Measurements from ENCODE around the gene RXFP4.

The RXFP4 gene

GRCh38 chr1:155975375-155976061, 34.1 kb downstream of the RXFP4 start:
- TF ChIP-seq CTCF (IDR thresholded peaks at IDR 0.05; ENCODE audit: low read depth, low read length): no peak
- DNase-seq (ENCODE audit: extremely low read depth, low read depth): no peak

- no peak for TF ChIP-seq CTCF (IDR thresholded peaks at IDR 0.05; ENCODE audit: low read depth, low read length)
- peak; percentile 59 for DNase-seq (ENCODE audit: extremely low read depth, low read depth)
Measured at GRCh38 chr1:155976062-155976912, 34.8 kb downstream of the RXFP4 start.

- DNase-seq (ENCODE audit: extremely low read depth, low read depth): no peak
- no peak for TF ChIP-seq CTCF (IDR thresholded peaks at IDR 0.05; ENCODE audit: low read depth, low read length)
Measured at GRCh38 chr1:155976913-155977689, 35.7 kb downstream of the RXFP4 start.

- no peak for TF ChIP-seq CTCF (IDR thresholded peaks at IDR 0.05; ENCODE audit: low read depth, low read length)
- no peak for DNase-seq (ENCODE audit: extremely low read depth, low read depth)
Measured at GRCh38 chr1:155977690-155978324, 36.4 kb downstream of the RXFP4 start.

GRCh38 chr1:155978325-155978972, 37.0 kb downstream of the RXFP4 start, which contains the start of gene ARHGEF2:
ARHGEF2 (minus strand) TSS chr1:155978547; CDS start chr1:155978427, 120 bp downstream.
- peak; percentile 27 for TF ChIP-seq CTCF (IDR thresholded peaks at IDR 0.05; ENCODE audit: low read depth, low read length)
- no peak for DNase-seq (ENCODE audit: extremely low read depth, low read depth)

- no peak for TF ChIP-seq CTCF (IDR thresholded peaks at IDR 0.05; ENCODE audit: low read depth, low read length)
- DNase-seq (ENCODE audit: extremely low read depth, low read depth): no peak
Measured at GRCh38 chr1:155978973-155979429, 37.6 kb downstream of the RXFP4 start.
